Activated naive CD4-positive, alpha-beta T cell treated with anti-CD3 and anti-CD28 coated beads, Interleukin-2, amount 50 U/mL, for 72 hours (primary cell): Measurements from ENCODE around the gene IL2RA. TPM values are rescaled to one million over a fixed set of nuclear protein-coding genes. Genes with fewer than 3 reads are reported as not detected.
"Not testable (repeated sequence)": the region's sequence is repeated elsewhere in the genome, so short reads cannot be mapped to it uniquely, and the experiment has no call there.

Experiments
- ATAC-seq, 2 donors: fragments of 150-1000 bp; cut with Tn5 transposase; 2 replicates each; pipeline ENCODE4 v1.10.0; 2021; ENCODE audit warnings: mild to moderate bottlenecking in 2 of 2, moderate library complexity in 2 of 2
- DNase-seq, 2 donors: peaks; one replicate each; pipeline ENCODE4 v3.0.0; 2021 to 2022; ENCODE audit warnings: low spot score in 2 of 2
- H3K27ac Mint-ChIP-seq, 2 donors: one replicate each; pipeline ENCODE4 v1.8.0; 2022; ENCODE audit warnings: mild to moderate bottlenecking in 2 of 2, mixed read lengths in 2 of 2
- H3K36me3 Mint-ChIP-seq, 2 donors: one replicate each; pipeline ENCODE4 v1.8.0; 2022; ENCODE audit warnings: mixed read lengths in 2 of 2
- H3K9me3 Mint-ChIP-seq, 2 donors: one replicate each; pipeline ENCODE4 v1.8.0; 2022; ENCODE audit warnings: mixed read lengths in 2 of 2
- total RNA-seq, 2 donors: library from RNA; stranded (reverse); gene quantifications; one replicate each; pipeline ENCODE4 v1.2.3, GENCODE V29; 2022

The IL2RA gene
- total RNA-seq, 2 donors from 2014 or later = 531 to 706 TPM

DNA sequence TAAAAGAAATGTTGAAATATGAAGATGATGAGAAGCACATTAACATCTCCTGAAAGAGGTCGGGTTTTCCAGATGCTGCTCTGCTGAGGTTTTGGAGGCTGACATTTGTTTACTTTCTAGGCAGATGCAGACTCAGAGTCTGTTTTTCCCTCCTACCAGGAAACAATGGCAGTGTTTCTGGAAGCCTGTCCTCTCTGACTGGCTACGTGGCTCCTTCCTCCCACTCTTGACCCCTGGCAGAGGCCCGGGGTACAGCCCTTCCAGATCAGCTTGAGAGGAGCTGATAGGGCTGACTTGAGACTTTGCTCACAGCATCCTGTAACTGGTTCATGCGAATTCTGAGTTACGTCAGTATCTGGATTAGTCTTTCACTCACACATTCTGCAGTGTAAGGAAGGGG lies 43.7 kb downstream of the IL2RA start:
- DNase-seq (no peak), ATAC-seq (no peak)
- Mint-ChIP-seq H3K36me3 (peaks cover 63 to 96% of the 10 kb centered on the region in 2 donors), H3K9me3 (no peaks in the 10 kb centered on the region), H3K27ac (peak overlapping the region; percentile 79 to 81)

DNA sequence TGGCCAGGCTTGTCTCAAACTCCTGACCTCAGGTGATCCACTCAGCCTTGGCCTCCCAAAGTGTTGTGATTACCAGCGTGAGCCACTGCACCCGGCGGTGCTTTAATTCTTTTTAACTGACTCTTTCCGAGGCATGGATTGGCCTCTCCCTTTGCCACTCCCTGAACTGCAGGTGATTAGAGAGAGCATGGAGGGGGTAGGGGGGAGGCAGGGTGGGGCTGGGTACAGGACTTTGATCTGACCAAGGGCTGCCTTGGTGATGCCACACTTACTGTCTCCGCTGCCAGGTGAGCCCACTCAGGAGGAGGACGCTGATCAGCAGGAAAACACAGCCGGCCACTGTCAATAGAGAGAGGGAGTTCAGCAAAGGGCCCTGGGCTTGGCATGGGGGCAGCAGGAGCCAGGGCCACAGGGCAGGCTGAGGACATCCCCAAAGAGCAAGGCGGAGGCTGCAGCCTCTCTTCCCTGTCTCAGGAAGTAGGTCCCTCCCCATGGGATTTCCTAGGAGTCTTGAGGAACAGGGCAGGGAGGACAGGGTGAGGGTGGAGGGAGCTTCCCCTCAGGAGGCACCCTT lies 44.3 kb downstream of the IL2RA start:
- no peak for DNase-seq
- Mint-ChIP-seq H3K36me3 (peaks cover 62 to 95% of the 10 kb centered on the region in 2 donors), H3K9me3 (no peaks in the 10 kb centered on the region), H3K27ac (peak overlapping the region; percentile 79 to 81)
- ATAC-seq = no peak

DNA sequence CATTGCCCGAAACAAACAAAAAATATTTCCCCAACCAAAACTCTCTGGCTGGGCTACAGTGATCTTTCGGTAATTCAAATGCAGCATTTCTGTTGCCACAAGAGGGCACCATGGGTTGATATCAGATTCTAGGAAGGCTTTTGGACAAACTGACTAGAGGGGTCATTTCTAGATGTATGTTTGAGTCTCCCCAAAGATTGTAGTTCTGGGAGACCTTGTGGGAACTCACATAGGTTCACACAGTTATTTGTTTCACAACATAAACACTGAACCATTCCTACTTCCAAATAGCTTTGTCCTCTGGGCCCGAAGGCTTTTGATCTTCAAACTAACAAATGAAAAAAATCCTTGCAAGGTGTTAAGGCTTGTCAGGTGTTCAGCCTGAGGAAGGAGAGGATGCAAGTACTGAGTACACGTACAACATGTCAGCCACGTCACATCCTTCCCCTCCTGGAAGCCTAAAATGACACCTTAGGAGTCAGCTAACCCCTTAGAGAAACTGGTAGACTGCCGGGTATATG lies 47.9 kb downstream of the IL2RA start:
- Mint-ChIP-seq H3K36me3 (peaks cover 37 to 81% of the 10 kb centered on the region in 2 donors), H3K27ac (peak overlapping the region; percentile 79 to 83), H3K9me3 (no peaks in the 10 kb centered on the region)
- ATAC-seq (peak; percentile 80 to 81), DNase-seq (peak in 1 of 2 donors; percentile 52)

DNA sequence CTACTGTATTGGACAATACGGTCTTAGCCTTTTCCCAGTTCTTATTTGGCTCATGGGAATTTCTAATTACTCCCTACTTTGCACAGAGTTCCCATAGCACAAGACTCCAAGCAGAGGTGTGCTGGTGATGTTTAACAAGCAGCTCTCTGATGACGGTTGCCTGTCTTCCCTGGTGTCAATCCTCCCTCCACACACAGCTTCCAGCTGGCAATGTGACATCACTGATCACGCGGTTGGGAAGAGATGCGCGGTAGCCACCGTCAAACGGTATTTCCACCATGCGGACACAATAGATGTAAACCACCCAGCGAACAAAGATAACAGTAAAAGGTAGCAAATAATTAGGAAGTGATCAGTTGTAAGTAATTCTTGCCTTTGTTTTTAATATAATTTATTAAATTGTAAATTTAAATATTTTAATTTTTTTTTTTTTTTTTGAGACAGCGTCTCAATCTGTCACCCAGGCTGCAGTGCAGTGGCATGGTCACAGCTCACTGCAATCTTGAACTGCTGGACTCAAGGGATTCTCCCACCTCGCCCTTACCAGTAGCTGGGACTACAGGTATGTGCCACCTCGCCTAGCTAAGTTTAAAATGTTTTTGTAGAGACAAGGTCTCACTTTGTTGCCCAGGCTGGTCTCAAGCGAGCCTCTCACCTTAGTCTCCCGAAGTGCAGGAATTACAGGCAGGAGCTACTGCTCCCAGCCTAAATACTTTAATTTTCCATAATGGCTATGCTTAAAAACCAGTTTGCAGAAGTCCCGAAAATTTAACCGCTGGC lies 48.6 kb downstream of the IL2RA start:
- Mint-ChIP-seq H3K36me3 (peaks cover 30 to 78% of the 10 kb centered on the region in 2 donors), H3K9me3 (no peaks in the 10 kb centered on the region), H3K27ac (peak overlapping the region; percentile 82 to 83)
- ATAC-seq (no peak), DNase-seq (no peak)

DNA sequence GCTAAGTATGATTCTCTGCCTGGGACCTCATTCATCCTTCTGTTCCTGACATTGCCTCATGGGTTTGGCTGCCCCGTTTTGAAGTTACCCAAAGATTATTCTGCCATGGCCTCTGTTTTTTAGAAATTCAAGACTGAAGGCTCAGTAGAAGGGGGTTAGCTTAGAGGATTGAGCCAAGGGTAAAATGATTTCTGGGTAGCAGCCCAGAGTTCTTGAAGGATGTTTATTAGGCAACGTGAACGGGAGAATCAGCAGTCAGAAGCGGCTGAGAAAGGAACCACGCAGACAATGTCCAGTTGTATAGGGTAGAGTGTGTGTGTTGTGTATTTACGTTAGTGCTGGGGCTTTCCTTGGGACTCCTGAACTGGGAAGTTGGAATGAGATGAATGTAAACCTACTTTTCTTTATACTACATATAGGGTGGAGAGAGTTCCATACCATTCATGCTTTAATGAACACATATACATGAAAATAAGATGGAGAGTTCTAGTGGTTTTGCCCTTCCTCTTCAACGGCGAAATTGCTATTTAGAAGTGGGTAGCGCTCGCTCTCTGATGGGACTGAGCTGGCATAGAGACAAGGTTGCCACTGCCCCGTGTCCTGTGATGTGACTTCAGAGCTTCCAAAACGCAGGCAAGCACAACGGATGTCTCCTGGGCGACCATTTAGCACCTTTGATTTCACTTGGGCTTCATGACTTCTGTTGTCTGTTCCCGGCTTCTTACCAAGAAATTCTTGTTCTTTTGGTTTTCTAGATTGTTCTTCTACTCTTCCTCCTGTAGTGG lies 49.9 kb downstream of the IL2RA start:
- DNase-seq (no peak), ATAC-seq (no peak)
- Mint-ChIP-seq H3K9me3 (peaks cover 0 to 4% of the 10 kb centered on the region in 2 donors), H3K36me3 (peaks cover 26 to 66% of the 10 kb centered on the region in 2 donors), H3K27ac (peak overlapping the region; percentile 78 to 81)

DNA sequence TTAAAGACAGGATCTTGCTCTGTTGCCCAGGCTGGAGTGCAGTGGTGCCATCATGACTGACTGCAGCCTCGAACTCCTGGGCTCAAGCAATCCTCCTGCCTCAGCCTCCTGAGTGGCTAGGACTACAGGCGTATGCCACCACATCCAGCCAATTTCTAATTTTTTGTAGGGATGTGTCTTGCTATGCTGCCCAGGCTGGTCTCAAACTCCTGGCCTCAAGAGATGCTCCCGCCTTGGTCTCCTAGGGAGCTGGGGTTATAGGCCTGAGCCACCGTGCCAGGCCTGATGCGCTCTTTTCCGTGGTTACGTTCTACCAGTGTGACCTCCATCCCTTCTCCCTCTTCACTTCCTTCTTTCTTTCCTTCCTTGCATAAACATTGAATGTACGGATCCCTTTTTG lies 50.6 kb downstream of the IL2RA start:
- ATAC-seq (no peak), DNase-seq (no peak)
- Mint-ChIP-seq H3K36me3 (peaks cover 26 to 61% of the 10 kb centered on the region in 2 donors), H3K27ac (peak overlapping the region; percentile 78 to 81), H3K9me3 (peaks cover 0 to 4% of the 10 kb centered on the region in 2 donors)

DNA sequence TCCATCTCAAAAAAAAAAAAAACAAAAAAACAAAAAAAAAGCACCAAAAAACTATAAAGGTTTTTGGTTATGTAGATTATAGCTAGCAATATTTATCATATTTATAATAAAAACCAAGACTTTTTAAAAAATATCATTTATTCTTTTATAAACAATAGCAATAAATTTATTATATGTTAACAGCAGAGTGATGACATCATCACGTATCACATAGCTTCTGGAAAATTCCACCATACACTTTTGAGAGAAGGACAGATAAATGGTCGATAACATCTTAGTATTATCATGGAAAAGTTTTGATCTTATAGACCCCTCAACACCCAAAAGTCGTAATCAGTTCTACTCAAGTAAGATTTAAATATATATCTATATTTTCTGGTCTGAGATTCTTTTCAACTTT lies 51.6 kb downstream of the IL2RA start:
- Mint-ChIP-seq H3K27ac (peak overlapping the region; percentile 78 to 81), H3K9me3 (peaks cover 0 to 4% of the 10 kb centered on the region in 2 donors), H3K36me3 (peaks cover 22 to 52% of the 10 kb centered on the region in 2 donors)
- ATAC-seq (no peak), DNase-seq (no peak)

DNA sequence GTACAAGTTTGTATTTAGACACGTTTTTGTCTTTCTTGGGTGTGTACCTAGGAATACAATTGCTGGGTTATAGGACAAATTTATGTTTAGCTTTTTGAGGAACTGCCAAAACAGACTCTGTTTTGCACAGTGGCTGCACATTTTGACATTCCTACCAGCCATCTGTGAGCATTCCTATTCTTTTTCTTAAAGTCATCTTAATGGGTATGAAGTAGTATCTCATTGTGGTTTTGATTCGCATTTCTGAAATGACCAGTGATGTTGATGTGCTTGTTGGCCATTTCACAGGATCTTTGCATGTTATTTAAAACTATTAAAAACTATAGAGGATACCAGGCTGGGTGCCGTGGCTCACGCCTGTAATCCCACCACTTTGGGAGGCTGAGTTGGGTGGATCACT lies 52.2 kb downstream of the IL2RA start:
- H3K27ac Mint-ChIP-seq = peak overlapping the region; percentile 46 to 86
- DNase-seq = no peak
- ATAC-seq = no peak

DNA sequence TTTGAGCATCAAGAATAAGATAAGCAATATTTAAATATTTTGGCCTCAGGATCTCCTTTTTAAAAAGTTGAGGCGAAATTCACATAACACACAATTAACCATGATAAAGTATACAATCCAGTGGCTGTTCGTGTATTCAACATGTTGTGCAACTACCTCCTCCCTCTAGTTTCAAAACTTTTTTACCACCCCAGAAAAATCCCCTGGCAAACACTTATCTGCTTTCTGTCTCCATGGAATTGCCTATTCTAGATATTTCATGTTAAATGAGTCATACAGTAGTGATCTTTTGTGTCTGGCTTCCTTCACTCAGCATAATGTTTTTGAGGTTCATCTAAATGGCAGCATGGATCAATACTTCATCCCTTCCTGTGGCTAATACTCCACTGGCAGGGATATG lies 53.0 kb downstream of the IL2RA start:
- ATAC-seq (peak; percentile 28 to 43), DNase-seq (no peak)
- Mint-ChIP-seq H3K36me3 (peaks cover 14 to 37% of the 10 kb centered on the region in 2 donors), H3K9me3 (peaks cover 0 to 4% of the 10 kb centered on the region in 2 donors), H3K27ac (peak overlapping the region; percentile 46 to 86)

More for the DNA sequence above, 52.2 kb downstream of the IL2RA start:
- H3K9me3 Mint-ChIP-seq = peaks cover 0 to 4% of the 10 kb centered on the region in 2 donors
- H3K36me3 Mint-ChIP-seq = peaks cover 21 to 45% of the 10 kb centered on the region in 2 donors

DNA sequence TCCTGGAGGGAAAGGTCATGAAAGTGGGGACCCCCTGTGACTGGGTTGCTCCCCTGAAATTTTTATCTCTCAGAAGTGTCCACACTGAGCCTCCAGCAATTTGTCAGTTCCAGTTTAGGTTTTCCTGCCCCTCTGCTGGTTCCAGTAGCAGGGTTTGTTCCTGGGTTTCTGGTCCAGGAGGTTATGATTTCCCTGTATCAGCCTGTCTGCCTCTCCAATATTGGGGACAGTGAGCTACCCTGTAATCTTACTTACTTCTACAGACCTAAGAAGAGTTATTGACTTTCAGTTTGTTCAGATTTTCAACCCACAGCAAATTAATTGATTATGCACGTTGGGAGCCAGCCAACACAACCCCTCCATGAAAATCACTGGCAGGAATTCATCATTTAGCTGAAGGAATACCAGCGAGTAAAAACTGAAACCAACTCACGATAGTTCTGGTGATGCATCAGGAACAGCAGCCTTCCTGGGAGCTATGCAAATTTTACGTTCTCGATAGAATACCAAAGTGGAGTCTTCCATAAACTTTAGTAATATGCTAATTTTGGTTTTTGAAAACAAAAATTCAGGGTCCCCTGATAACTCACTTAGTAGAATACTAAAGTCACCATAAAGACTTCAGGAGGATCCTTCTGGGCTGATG lies 53.5 kb downstream of the IL2RA start:
- ATAC-seq (no peak), DNase-seq (no peak)
- Mint-ChIP-seq H3K36me3 (peaks cover 10 to 32% of the 10 kb centered on the region in 2 donors), H3K9me3 (peaks cover 0 to 4% of the 10 kb centered on the region in 2 donors), H3K27ac (peak overlapping the region; percentile 30 to 86)

DNA sequence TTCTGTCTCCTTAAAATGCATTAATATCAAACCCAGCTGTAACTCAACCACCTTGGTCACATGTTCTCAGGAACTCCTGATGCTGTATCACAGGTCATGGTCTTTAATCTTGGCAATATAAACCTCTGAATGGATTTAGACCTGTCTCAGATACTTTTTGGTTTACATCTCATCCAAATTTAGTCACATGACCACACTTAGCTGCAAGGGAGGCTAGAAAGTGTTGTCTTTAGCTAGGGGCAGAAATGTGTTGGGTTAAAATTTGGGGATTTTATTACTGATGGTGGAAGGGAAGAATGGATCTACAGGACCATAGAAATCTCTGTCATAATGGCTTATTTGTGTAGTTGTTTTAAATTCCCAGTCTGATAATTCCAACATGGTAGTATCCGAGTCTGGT lies 55.2 kb downstream of the IL2RA start:
- H3K9me3 Mint-ChIP-seq = peaks cover 0 to 4% of the 10 kb centered on the region in 2 donors
- H3K36me3 Mint-ChIP-seq = peaks cover 4 to 17% of the 10 kb centered on the region in 2 donors
- no peak overlapping the region for H3K27ac Mint-ChIP-seq
- DNase-seq (no peak), ATAC-seq (no peak)

DNA sequence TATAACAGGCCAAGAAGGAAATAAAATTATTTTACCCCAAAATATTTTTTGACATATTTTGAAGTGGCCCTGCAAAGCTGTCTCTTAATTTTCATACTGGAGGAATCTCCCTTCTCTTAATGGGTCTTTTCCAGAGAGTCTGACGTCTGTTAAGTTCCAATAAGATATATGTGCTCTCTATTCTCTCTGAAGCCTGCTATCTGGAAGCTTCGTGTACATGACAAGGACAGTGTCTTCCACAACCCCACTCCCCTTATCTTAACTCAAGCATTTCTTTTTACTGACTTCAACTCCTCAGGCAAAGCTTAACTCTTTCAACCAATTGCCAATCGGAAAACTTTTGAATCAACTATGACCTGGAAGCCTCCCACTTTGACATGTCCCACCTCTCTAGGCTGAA lies 55.6 kb downstream of the IL2RA start:
- ATAC-seq = no peak
- Mint-ChIP-seq H3K27ac (no peak overlapping the region), H3K36me3 (peaks cover 0 to 13% of the 10 kb centered on the region in 2 donors), H3K9me3 (peaks cover 0 to 4% of the 10 kb centered on the region in 2 donors)
- no peak for DNase-seq

DNA sequence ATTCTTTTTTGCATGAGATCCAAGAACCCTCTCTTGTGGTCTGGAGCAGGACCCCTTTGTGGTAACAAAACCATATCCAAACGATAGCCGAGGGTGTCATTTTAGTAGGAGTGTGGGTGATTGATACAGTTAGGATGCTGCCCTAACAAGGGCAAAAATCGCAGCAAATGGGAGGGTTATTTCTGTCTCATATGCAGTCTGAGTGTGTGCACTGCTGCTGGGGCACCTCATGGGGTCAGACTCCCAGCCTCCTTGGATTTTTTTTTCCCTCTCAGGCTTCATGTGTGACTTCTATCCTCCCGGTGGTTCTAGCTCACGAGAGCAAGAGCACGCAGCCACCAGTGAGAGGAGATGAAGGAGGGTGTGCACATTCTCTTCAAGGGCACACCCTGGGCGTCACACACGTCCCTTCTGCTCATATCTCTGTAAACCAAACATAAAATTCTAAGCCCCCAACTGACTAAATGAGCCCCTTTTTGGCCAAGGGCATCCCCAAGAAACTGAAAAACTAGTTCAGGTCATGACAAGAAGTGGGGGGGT lies 56.2 kb downstream of the IL2RA start:
- Mint-ChIP-seq H3K9me3 (peaks cover 0 to 4% of the 10 kb centered on the region in 2 donors), H3K27ac (no peak overlapping the region), H3K36me3 (peaks cover 0 to 7% of the 10 kb centered on the region in 2 donors)
- DNase-seq = no peak
- ATAC-seq = no peak

DNA sequence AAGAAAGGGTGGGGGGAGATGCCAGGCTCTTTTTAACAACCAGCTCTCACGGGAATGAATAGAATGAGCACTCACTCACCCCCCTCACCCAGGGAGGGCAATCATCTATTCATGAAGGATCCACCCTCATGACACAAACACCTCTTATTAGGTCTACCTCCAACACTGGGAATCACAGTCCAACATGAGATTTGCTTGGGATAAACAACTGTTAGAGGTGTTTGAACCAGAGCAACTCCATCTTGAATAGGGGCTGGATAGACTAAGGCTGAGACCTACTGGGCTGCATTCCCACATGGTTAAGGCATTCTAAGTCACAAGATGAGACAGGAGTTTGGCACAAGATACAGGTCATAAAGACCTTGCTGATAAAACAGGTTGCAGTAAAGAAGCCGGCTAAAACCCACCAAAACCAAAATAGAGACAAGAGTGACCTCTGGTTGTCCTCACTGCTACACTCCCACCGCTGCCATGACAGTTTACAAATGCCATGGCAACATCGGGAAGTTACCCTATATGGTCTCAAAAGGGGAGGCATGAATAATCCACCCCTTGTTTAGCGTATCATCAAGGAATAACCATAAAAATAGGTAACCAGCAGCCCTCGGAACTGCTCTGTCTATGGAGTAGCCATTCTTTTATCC lies 56.9 kb downstream of the IL2RA start:
- DNase-seq, H3K36me3 Mint-ChIP-seq, H3K27ac Mint-ChIP-seq, ATAC-seq, H3K9me3 Mint-ChIP-seq: not testable (repeated sequence)

DNA sequence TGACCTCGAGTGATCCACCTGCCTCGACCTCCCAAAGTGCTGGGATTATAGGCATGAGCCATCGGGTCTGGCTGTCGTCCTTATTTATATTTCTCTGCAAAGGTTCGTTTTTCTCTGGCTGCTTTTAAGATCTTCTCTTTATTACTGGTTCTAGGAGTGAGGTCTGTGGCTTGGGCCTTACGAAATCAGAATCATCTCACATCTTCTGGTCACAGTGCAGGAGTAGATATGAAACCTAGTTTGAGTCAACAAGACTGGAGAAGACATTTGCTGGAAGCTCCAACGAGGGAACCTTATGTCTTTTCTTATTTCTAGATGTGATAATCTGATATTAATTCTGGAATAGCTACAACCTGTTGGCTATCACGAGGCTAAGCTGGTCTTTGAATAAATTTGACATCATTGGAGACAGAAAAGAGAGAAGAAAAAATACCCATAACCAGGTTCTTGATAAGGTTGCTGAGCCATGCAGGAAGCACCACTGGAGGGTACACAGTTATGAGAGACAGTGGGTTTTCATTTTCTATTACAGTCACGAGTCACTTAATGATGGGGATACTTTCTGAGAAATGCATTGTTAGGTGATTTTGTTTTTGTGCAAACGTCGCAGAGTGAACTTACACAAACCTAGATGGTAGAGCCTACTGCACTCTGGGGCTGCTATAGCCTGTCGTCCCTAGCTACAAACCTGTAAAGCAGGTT lies 59.2 kb downstream of the IL2RA start:
- Mint-ChIP-seq H3K36me3 (no peaks in the 10 kb centered on the region), H3K9me3 (peaks cover 0 to 4% of the 10 kb centered on the region in 2 donors), H3K27ac (peak overlapping the region in 1 of 2 donors; percentile 9)
- DNase-seq (no peak), ATAC-seq (peak; percentile 56 to 80)
